ENCODE data around the gene GABBR2.

GABBR2 gene

DNA sequence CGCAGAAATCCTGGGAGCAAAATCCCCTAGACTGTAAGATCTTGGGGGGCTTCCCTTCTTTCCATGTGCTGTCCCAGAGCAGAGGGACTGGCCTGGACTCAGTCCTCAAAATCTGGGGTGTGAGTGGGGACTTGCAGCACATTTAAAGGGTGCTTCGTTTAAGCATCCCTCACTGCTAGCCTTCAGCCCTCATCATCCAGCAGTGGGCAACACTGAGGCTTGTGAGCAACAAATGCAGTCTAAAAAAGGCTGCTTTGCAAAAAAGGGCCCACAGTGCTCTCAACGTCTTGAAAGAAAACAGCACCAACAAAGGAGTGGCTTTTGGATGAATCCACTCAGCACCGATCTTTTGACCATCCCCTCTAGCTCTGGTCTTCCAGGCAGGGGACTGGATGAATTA lies 325.0 kb downstream of the GABBR2 start:
- DNase-seq = no peak

DNA sequence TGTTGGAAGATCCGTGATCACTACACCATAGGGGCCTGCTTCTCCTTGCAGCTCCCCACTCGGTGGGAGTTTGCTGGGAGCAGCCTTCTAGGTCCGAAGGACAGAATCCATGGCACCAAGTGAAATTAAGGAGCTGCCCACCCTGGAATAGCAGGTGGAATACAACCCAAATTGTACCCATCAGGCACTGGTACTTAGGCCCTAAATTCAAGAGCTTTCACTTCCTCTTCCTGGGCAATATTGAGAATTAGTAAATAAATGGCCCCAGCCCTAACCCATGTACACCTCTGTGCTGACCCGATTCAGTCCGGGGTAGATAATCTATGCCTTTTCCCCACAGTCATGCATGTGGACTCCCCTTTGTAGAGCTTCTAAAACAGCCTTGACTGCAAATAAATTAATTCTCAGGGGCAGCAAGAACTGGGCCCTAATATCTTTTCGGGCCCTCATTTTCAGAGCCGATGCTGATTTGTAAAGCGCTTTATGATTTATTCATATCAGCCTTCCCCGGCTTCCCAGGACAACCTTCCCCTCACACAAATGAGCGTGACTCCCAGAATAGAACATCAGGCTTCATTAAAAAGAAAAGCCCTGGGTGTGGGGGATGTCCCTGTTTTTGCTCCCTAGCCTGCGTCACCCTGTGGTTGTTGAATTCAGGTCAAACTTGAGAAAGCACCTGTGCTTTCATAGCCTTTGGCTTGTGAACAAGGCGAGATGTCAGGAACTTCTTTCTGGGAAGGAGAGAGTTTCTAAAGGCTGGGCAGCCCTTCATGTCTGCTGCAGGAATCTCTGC lies 327.2 kb downstream of the GABBR2 start:
- DNase-seq = no peak

DNA sequence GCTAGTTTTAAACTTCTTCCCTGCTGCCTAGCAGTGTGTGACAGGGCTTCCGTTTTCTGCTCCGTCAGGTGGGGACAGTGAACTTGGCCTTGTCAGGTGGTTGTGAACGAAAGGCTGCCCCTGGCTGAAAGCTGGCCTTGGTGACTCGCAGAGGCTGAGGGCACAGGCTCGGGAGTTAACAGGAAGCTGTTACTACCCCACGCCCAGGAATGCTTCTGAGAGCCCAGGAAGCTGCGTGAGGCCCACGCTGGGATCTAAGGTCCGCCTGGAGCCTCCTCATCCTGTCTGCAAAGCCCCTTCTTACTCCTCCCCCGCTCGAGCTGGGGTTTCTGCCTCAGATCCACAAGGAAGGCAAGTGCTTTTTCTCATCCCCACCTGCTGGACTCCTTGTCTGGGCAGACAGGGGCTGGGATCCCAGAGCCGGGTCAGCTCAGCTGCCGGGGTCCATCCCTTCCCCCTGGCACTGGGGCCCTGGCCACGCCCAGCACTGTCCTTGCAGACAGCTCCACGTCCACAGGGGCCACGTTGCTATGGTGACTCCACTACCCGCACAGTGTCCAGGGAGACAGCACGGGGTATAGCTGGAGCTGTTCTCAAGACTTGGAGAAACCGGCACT lies 328.6 kb downstream of the GABBR2 start:
- no peak for DNase-seq

DNA sequence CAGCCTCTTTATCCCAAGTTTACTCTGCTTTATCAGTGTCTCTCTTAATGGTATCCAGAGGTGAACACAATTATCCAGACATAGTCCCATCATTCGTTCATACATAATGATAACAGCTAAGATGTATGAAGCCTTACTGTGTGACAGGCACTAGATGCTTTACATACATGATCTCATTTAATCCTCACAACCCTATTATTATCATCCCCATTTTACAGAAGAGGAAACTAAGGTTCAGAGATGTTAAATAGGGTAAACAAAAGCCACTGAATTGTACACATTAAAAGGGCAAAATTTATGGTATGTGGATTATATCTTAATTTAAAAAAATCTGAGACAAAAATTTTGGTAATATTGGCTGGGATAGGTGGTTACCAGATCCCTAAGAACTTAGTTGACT lies 329.2 kb downstream of the GABBR2 start:
- DNase-seq = no peak

DNA sequence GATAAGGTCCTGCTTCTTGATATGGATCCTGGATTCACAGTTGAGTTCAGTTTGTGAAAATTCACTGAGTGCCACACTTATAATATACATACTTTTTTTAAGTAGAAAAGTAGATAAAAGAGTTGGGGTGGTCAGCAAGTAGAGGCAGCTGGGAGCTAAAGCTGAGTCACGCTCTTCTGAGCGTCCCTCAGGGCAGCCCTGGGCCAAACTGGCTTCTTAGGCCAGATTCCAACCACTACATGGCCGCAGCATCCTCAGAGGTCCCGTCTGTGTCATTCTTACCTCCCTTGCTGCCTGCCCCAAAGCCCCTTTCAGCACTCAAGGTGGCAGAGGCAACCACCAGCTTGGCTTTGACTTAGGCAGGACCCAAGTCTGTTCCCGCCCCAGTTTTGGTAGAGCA lies 329.9 kb downstream of the GABBR2 start:
- DNase-seq = no peak

DNA sequence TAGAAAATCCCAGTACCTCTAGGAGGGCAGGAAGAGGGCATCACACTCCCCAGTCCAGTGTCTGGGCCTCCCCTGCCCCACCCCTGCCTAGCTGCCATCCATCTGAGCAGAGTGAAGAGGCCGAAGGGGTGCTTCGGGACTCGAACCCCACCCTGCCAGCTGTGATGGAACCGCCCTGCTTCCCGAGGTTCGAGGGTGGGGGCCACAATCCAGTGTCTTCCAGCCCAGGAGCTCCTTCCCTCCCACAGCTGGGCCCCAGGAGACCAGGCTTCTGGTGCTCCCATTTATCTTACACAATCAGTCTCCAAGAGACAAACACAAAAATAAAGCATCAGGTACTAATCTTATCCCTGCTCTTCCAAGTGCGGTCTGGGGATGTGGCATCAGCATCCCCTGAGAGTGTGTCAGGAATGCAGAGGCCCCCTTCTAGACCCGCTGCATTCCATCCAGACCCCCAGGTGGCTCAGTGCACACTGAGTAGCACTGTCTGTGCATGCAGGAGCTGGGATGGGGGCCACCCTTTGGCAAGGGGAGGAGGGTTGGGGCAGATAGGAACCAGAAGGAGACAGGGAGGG lies 330.4 kb downstream of the GABBR2 start:
- DNase-seq = no peak

DNA sequence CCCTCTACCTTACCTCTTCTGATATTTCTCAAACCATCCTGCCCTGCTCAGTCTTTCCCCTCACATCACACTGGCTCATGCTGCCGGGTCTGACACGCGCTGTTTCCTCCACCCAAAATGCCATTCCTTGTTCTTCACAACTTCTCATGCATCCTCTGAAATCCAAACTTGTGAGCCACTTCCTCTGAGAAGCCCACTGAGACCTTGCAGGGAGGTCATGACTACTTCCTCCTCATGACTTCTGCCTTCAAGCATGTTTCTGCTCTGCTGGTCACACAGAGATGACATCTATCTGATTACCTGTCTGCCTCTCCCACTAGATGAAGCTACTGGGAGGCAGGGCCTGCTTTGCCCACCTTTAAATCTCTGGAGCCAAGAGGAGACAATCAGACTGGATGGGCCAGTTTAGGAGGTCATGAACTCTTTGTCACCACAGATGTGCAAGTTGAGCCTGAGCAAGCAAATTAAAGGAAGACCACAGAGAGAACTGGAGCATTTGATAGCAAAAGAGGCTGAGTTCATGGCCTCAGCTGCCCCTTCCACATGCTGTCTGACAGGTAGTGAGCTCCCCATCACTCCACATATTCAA lies 333.5 kb downstream of the GABBR2 start:
- DNase-seq = no peak

DNA sequence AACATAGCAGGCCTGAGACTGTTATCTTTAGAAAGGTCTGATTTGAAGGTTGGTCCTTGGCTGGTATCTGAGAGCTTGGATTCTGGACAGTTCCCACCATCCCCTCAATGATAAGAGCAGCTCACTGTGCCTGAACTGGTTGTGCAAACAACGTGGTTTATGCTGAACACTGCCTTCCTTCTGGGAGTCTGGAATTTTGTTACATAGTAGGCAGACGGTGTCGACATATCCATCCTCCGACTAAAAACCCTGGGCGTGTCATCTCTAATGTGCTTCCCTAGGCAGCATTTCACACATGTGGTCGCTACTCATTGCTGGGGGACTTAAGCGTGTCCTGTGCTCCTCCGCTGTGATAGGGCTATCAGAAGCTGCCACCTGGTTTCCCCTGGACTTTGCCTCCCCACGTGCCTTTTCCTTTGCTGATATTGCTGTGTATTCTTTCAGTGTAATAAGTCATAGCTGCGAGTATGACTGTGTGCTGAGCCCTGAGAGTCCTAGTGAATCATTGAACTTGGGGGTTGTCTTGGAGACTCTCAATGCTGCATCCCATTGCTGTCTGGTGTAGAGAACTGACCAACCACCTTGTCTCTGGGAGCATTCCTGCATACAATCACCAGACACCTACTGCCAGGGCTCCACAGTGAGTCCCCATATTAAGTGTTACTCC lies 334.2 kb downstream of the GABBR2 start:
- DNase-seq = no peak

DNA sequence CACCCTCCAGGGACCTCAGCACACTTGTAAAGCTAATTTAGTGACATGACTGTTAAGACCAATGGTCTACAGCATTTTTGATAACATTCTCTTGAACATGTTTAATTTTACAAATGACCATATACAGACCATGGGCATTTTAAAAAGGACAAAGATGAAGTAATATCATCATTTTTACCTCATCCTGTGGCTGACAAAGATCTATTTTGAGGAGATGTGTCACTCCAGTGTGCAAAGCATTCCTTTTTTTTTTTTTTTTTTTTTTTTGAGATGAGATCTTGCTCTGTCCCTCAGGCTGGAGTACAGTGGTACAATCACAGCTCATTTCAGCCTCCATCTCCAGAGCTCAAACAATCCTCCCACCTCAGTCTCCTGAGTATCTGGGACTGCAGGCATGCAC lies 335.1 kb downstream of the GABBR2 start:
- no peak for DNase-seq

DNA sequence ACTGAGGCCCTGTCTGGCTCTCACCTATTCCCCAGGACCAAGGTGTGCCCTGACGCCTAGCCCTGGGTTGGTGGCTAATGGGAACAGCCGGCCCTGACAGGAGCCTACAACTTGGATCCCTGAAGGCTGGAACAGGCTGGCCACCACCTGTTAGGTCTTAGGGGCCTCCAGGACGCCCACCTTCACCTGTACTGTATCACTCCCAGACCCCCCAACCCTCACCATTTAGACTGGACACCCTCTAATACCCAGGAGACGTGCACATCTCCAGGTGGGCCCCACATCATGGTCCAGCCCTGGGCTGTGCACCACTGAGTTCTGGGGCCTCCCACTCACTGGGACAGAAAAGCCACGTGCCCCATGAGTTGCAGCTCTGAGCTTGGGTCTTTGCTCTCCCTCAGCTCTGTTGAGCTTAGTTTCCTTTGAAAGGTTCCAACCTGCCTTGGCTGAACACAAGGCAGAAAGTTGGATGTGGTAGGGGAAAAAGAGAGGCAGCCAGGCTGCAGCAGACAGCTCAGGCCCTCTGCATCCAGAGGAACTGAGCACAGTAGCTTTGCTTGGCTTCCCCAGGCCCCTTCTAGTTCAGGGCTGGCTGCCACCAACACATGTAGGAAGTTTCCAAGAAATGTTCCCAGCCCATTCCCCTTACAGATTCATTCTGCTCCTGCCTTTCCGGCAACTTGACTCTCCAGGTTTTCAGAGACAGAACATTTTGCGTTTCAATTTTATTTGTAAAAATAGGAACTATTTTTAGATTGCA lies 336.5 kb downstream of the GABBR2 start:
- DNase-seq = no peak

DNA sequence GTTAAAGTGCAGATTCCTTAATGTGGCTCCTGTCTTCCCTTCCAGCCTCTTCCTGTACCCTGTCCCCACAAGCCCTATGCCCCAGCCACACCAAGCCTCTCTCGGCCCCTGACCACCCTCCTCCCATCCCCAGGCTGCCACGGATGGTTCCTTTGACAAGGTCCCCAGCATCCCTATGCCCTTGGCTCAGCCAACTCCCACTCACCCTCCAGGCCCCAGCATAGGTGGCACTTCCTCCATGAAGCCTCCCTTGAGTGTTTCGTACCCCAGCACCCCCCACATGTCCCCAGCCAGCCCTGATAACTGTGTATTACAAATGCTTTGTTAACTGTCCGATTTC lies 337.8 kb downstream of the GABBR2 start:
- no peak for DNase-seq

DNA sequence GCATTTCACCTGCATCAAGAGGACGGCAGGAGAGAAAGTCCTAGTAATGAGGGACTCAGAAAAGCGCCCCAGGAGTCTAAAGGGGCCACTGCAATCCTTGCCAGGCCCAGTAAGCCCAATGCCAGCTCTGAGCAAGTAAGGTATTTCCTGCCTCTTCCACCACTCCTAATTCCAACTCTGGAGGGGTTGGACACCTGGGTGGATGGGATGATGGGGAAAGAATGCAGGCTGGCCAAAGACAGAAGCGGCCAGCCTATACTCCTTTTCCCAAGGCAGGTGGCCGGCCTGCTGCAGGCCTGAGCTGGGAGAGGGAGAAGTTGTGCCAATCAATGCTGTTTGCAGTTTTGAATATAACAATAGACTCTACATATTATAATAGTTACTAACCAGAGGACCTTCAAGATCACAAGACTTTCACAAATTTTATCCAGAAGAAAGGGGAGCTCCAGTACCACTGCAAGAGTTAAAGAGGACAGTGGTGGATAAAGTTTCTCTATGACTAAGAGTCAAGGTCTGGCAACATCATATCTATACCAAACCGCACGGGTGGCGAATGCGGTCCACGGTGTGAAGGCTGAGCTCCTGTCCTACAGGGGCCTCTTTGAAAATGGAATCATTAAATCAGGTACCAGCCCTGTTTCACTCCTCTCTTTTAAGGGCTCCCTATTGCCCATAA lies 338.3 kb downstream of the GABBR2 start:
- no peak for DNase-seq

DNA sequence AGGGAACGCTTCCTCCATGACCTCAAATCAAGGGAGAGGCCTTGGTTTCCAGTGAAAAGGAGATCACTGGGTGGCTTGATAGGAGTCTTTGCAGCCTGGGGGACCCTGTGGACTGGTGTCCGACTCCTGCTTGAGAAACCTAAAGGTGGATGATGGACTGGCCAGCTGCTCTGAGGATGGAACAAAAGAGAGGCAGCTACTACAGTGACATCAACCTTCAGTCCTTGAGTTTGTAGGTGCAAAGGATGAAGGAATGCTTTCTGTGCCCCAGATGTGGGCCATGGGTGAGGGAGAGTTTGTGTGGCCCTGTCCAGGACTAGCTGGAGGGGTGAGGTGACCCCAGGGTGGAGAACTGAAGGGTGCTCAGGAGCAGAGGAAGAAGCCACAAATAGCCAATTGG lies 338.8 kb downstream of the GABBR2 start:
- DNase-seq = no peak

DNA sequence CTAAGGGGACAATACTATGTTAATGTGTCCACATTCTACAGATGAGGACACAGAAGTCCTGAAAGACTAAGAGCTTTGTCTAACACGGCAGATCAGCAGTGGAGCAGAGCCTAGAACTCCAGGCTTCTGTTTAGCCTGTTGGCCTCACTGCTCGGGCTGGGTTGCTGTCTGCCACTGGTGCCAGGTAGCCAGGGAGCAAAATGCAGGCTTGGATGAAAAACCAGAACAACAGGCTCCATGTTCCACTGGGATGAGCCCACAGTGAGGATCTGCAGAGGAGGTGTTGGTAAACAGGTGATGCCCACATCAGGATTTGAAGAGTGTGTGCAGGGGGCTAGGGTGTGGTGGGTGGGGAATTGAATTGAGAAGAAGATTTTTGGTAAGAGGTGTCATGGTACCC lies 339.3 kb downstream of the GABBR2 start:
- DNase-seq = no peak

DNA sequence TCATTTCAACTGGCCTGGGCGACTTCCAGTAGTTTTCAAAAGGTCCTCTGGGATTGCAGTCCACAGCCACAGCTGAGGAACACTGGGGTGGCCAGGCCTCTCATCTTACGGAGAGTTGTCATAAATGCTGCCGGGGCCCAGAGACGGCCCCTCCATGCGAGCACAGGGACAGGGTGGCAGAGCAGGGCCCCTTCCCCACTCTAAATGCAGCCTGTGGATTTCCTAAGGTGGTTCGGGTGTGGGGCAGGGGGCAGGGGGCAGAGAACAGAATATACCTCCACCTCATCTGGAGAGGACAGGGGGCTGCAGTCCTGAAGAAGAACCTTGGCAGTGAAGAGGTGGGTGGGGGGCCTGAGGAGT lies 339.7 kb downstream of the GABBR2 start:
- DNase-seq = no peak

DNA sequence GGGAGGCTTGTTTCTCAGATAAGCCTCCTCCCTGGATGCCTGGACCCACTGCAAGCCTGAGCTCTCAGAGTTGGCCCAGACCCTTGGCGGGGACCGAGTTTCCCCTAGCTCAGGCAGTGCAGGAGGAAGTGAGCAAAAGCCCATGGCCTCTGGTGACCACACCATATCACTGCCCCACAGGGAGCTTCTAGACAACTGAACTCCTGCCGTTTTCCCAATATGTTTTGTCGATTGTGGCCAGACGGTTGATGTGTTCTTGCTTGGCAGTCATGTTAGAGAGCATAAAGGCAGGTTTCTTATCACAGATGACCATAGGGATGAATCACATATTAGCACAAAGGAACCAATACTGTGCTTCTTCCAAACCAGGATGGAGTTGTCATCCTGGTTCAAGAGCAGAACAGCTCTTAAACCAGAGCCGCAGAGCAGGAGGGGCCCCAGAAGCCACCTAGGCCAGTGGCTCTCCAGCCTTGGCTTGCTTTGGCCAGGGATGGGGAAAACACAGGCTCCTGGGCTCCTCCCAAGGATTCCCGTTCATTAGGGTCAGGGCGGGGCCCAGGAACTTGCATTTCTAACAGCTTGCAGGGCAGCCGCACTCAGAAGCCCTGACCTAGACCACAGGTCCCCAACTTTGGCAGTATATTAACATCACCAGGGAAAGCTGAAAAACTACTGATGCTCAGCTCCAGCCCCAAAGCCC lies 340.2 kb downstream of the GABBR2 start:
- no peak for DNase-seq

DNA sequence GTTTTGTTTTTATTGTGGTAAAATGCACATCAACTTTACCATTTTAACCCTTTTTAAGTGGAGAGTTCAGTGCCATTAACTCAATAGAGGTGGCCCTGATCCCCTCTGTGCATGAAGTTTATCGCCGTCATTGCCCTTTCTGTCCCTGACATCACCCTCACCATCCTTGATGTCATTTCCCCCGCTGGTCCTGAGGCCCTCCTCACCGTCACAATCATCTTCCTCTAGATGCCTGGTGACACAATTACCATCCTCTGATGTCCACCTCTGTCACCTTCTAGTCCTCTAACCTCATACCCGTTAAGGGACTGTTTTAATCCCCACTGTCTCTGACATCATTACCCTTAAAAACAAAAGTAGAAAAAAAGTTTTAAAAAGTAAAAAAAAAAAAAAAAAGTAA lies 340.8 kb downstream of the GABBR2 start:
- DNase-seq = no peak

DNA sequence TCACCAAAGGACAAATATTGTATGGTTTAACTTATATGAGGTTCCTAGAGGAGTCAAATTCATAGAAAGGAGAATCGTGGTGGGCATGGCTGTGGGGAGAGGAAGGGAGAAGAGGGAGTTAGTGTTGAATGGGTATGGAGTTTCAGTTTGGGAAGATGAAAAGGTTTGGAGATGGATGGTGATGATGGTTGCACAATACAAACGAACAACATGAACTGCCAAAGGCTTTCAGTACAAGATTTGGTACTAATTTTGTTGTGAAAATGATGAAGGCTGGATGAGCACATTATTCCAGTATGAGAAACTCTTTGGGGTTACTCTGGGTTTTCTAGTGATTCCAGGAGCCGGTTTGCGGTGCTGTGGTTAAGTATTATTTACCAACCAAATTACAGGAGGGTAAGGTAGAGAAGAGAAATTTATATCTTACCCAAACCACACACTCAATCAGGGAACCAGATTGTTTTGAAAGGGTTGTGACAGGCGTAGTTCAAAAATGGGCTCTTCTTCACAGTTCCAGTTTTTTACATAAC lies 341.3 kb downstream of the GABBR2 start:
- DNase-seq = no peak

DNA sequence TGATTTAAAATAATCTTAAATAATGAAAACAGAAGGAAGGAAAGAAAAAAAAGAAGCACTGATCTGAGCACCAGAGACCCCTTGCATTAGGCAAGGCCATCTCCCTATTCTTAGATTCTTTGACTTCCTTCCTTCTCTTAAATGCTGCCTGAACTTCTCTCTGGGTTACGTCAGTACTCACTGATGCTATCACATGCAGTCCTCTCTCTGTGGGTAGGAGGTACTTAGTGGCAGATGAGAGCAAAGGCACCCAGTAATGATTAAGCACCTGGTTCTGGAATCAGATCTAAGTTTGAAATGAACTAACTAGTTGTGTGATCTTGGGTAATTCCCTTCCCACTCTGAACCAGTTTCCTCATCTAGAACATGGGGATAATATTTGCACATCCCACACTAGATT lies 343.0 kb downstream of the GABBR2 start:
- no peak for DNase-seq

DNA sequence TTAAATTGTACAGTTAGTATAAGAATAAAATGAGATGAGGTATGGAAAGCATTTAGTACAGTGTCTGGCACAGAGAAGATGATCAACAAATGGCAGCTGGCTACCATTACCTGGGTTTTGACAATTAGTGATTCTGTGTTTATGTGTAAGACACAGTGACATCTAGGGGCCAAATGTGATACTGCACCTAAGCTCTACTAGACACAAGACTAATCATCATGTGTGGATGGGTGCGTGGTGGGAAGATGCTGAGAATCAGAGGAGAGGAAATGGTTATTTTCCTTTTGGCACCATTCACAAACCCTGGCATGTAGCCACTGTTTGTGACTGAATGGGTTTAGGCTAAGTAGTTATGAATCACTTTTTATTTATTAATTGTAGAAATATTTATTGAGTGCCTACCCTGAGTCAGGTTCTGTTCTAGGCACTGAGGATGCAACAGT lies 343.5 kb downstream of the GABBR2 start:
- DNase-seq = no peak

DNA sequence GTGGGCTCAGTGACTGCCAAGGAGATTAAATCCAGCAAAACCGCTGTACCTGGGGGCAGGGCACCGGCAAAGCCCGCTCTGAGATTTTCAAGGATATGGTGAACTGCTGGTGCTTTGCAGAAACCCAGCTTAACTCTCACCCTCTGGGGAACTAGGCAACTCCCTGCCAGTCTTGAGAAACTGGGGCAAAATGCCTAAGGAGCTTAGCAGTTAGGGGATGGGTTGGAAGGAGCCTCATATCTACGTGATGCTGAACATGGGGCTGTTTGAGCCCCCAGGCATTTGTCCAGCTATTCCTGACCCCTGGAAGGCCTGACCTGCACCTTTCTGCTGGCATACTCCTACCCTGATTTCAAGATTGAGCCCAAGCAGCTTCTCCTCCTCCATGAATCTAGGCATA lies 344.6 kb downstream of the GABBR2 start:
- no peak for DNase-seq

All from cerebellar nuclear complex (tissue), 1 donor.